ENCODE results near the gene SEMA4F.

- TF ChIP-seq GATA2 (IDR thresholded peaks at IDR 0.05; ENCODE audit: low read depth, low read length) (no peak), GATA3 (IDR thresholded peaks at IDR 0.05; ENCODE audit: low read depth, low read length) (no peak)
Measured at GRCh38 chr2:74618410-74619083, 35.5 kb upstream of the SEMA4F start.
